GM12801 (cell line): ENCODE data around the gene AP3B1.

Experiments
- TF ChIP-seq, protein P1 (sequence below): IDR thresholded peaks from one replicate; pipeline ENCODE4 v1.5.1; 2011; ENCODE audit warnings: control low read depth; ENCODE audit not compliant: insufficient read length; ENCODE audit errors: extremely low read depth

Gene AP3B1

GRCh38 chr5:78294248-78295034 is at the start of gene AP3B1:
Gene AP3B1, minus strand, starts transcription at chr5:78294698. Its CDS starts 119 bp downstream, at chr5:78294579.
- TF ChIP-seq, protein P1, sequence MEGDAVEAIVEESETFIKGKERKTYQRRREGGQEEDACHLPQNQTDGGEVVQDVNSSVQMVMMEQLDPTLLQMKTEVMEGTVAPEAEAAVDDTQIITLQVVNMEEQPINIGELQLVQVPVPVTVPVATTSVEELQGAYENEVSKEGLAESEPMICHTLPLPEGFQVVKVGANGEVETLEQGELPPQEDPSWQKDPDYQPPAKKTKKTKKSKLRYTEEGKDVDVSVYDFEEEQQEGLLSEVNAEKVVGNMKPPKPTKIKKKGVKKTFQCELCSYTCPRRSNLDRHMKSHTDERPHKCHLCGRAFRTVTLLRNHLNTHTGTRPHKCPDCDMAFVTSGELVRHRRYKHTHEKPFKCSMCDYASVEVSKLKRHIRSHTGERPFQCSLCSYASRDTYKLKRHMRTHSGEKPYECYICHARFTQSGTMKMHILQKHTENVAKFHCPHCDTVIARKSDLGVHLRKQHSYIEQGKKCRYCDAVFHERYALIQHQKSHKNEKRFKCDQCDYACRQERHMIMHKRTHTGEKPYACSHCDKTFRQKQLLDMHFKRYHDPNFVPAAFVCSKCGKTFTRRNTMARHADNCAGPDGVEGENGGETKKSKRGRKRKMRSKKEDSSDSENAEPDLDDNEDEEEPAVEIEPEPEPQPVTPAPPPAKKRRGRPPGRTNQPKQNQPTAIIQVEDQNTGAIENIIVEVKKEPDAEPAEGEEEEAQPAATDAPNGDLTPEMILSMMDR, result no peak

DNA sequence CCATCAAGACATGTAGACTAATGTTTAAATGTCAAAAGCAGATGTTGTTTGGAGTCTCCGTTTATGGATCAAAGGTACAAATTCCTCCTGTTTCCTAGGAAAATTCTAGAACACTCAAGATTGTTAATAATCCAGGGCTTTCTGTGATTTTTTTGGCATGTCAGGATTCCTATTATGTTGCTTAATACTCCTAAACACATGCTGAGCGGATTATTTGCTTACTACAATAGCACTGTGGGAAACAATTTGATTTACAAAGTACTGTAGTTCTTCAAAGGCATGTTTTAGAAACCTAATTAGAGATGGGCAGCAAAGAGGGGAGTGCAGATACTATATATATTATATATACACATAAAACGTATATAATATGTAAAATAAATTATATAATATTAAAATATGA is 46.9 kb upstream of the AP3B1 start:
- TF ChIP-seq, protein P1, result no peak

- TF ChIP-seq, protein P1, result no peak
These were observed 45.3 kb upstream of the AP3B1 start for GRCh38 chr5:78339617-78340436.

DNA sequence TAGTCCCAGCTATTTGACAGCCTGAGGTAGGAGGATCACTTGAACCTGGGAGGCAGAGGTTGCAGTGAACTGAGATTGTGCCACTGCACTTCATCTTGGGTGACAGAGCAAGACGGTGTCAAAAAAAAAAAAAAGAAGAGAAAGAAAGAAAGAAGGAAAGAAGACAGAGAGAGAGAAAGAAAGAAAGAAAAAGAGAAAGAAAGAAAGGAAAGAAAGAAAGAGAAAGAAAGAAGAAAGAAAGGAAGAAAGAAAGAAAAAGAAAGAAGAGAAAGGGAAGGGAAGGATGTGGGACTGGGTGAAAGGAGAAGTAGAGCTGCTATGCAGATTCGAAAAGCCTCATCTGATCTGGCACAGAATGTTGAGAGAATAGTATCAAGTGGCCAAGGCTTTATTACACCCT is 42.2 kb upstream of the AP3B1 start:
- TF ChIP-seq, protein P1, result no peak

DNA sequence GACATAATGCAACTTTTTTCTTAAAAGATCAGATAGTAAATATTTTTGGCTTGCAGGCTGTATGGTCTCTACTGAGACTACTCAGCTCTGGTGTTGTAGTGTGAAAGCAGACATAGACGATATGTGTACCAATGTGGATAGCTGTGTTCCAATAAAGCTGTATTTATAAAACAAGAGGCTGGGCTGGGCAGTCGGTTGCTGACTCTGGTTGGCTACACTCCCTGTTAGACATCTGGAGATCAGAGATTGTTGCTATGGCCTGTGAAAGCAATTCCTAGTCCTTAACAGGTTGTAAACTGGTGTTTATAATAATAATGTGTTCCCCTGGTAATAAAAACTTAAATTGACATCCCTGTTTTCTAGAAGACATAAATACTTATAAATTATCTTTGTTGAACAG is 41.5 kb upstream of the AP3B1 start:
- TF ChIP-seq, protein P1, result no peak

- TF ChIP-seq, protein P1, result no peak
These were observed 40.3 kb upstream of the AP3B1 start for GRCh38 chr5:78334811-78335210.

GRCh38 chr5:78331523-78332080 is 37.1 kb upstream of the AP3B1 start:
- TF ChIP-seq, protein P1, result no peak
